RWPE1 (cell line): ENCODE data around the gene SLC15A2.

Experiments used
- CTCF ChIA-PET: fragments of 350-600 bp; sonication (Branson Sonifier 250); formaldehyde crosslinking; extraction: SDS; loops from one replicate; lab custom pipeline; 2021; lab: Yijun Ruan, JAX
- POLR2A ChIA-PET: fragments of 400-600 bp; formaldehyde crosslinking; extraction: SDS; loops from one replicate; lab custom pipeline; 2020; ENCODE audit warnings: antibody characterized with exemption; ENCODE audit not compliant: low non-redundant PET; lab: Yijun Ruan, JAX
- DNase-seq: peaks from one replicate; pipeline ENCODE4 v3.0.0; 2012; ENCODE audit warnings: low spot score
- H3K27ac ChIP-seq: fragments of 450-650 bp; 2 replicates; pipeline ENCODE4 v1.5.1; 2017
- CTCF ChIP-seq: fragments of 450-650 bp; conservative IDR thresholded peaks from 2 replicates; pipeline ENCODE4 v1.5.1; 2017; ENCODE audit warnings: low read depth, mild to moderate bottlenecking

SLC15A2 gene

GRCh38 chr3:121957674-121958415, 63.6 kb downstream of the SLC15A2 start:
- DNase-seq: no peak

GRCh38 chr3:121958801-121959200, 64.6 kb downstream of the SLC15A2 start:
- H3K27ac ChIP-seq: no peak overlapping the region
- ChIA-PET POLR2A (no interaction called here), CTCF (no interaction called here)
- TF ChIP-seq CTCF: no peak
- DNase-seq: no peak

More at GRCh38 chr3:121957674-121958415, 63.6 kb downstream of the SLC15A2 start:
- ChIA-PET CTCF (no interaction called here), POLR2A (no interaction called here)
- H3K27ac ChIP-seq: no peak overlapping the region
- TF ChIP-seq CTCF: no peak

GRCh38 chr3:121961283-121961682, 67.1 kb downstream of the SLC15A2 start:
- ChIA-PET POLR2A (no interaction called here), CTCF (no interaction called here)
- no peak for DNase-seq
- no peak for TF ChIP-seq CTCF
- H3K27ac ChIP-seq: no peak overlapping the region

- no peak for DNase-seq
- no peak overlapping the region for H3K27ac ChIP-seq
- TF ChIP-seq CTCF: no peak
- ChIA-PET POLR2A (no interaction called here), CTCF (no interaction called here)
These were observed 68.2 kb downstream of the SLC15A2 start for GRCh38 chr3:121962443-121962842.

- ChIA-PET POLR2A (no interaction called here), CTCF (no interaction called here)
- TF ChIP-seq CTCF: no peak
- H3K27ac ChIP-seq: no peak overlapping the region
- DNase-seq: no peak
These were observed 69.4 kb downstream of the SLC15A2 start for GRCh38 chr3:121963608-121964007.

GRCh38 chr3:121969631-121970030, 75.4 kb downstream of the SLC15A2 start:
- DNase-seq: no peak
- ChIA-PET CTCF (interaction anchor here (0.8 kb wide), 1 partner anchor 26 kb away, joined by 3 read pairs; no protein-coding TSS in a partner anchor), POLR2A (no interaction called here)
- H3K27ac ChIP-seq: no peak overlapping the region
- TF ChIP-seq CTCF: no peak
